ENCODE data around the gene C10orf71. TPM values are rescaled to one million over a fixed set of nuclear protein-coding genes. Genes with fewer than 3 reads are reported as not detected.

C10orf71 gene
- total and polyA plus RNA-seq, 12 donors, result 0.08 to 0.10 TPM; not detected in 10

DNA sequence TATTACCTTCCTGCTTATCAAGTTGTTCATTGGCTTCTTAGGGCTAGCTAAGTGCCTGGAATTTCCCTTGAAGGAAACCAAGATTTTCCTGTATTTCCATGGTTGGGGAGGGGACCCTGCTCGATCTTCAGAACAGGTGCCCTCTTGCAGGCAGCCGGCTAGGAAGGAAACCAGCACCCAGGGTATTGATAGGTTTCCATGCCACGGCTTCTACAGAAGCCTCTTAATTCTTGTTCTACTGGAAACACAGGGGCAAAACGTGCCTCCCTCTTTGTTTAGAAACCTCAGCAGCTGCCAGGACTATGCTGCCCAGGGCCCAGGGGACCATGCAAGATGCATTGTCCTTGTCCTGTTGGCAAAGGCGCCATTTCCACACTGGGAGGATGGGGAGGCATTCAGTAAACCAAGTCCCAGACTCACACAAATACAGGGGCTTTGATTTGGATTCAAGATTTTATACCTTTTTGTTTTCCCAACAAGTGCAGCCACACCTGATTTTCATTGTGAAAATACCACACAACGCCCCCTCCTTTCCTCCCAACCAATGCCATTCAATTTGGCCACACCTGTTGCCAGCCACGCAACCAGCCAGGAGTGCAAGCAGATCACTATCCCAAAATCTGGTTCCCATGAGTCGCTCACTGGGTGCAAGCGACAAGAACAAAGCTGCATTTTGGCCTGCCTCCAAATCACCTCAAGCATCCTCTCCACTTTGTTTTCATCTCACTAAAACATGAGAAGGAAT, 29.6 kb downstream of the C10orf71 start:
- Histone ChIP-seq H3K27me3 (no peaks in the 10 kb centered on the region), H3K9me3 (replicated peaks in 1 of 3) (no peaks in the 10 kb centered on the region), H3K4me1 (replicated peaks in 1 of 2) (no peaks in the 10 kb centered on the region), H3K27ac (no peak overlapping the region), H3K36me3 (replicated peaks in 1 of 2) (no peaks in the 10 kb centered on the region), H3K4me3 (no peak overlapping the region)
- 77 to 86% (median 81%) methylated on average over 8 to 9 of the region's 9 CpGs for WGBS, 4 donors
- intact Hi-C loops (cut with DNase I), result no loop called here
- DNase-seq, result no peak
- TF ChIP-seq POLR2A (IDR thresholded peaks at IDR 0.05), result no peak
- TF ChIP-seq, protein P1, sequence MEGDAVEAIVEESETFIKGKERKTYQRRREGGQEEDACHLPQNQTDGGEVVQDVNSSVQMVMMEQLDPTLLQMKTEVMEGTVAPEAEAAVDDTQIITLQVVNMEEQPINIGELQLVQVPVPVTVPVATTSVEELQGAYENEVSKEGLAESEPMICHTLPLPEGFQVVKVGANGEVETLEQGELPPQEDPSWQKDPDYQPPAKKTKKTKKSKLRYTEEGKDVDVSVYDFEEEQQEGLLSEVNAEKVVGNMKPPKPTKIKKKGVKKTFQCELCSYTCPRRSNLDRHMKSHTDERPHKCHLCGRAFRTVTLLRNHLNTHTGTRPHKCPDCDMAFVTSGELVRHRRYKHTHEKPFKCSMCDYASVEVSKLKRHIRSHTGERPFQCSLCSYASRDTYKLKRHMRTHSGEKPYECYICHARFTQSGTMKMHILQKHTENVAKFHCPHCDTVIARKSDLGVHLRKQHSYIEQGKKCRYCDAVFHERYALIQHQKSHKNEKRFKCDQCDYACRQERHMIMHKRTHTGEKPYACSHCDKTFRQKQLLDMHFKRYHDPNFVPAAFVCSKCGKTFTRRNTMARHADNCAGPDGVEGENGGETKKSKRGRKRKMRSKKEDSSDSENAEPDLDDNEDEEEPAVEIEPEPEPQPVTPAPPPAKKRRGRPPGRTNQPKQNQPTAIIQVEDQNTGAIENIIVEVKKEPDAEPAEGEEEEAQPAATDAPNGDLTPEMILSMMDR (IDR thresholded peaks at IDR 0.05), result no peak

DNA sequence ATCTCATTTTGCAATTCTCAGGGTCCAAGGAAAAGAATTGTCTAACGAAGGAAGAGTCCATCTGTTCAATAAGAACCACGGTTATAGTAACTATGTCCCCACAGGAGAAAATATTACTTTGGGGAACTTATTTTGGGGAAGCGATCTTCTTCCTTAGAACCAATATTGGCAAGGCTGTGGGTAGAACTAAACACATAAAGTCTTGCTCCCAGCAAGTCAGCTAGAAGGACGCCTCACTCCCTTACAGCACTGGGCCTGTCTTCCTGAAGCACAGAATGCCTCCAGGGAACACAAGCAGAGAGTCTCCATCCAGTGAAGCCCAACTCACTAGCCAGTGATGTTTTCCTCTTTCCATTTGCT, 30.2 kb downstream of the C10orf71 start:
- Histone ChIP-seq H3K27ac (no peak overlapping the region), H3K4me3 (no peak overlapping the region), H3K4me1 (replicated peaks in 1 of 2) (no peaks in the 10 kb centered on the region), H3K9me3 (replicated peaks in 1 of 3) (no peaks in the 10 kb centered on the region), H3K36me3 (replicated peaks in 1 of 2) (no peaks in the 10 kb centered on the region), H3K27me3 (no peaks in the 10 kb centered on the region)
- WGBS, 4 donors, result 66 to 83% (median 70%) methylated on average over 4 of the region's 4 CpGs
- intact Hi-C loops (cut with DNase I), result no loop called here
- no peak for DNase-seq
- TF ChIP-seq, protein P1 (IDR thresholded peaks at IDR 0.05), result no peak
- TF ChIP-seq POLR2A (IDR thresholded peaks at IDR 0.05), result no peak

DNA sequence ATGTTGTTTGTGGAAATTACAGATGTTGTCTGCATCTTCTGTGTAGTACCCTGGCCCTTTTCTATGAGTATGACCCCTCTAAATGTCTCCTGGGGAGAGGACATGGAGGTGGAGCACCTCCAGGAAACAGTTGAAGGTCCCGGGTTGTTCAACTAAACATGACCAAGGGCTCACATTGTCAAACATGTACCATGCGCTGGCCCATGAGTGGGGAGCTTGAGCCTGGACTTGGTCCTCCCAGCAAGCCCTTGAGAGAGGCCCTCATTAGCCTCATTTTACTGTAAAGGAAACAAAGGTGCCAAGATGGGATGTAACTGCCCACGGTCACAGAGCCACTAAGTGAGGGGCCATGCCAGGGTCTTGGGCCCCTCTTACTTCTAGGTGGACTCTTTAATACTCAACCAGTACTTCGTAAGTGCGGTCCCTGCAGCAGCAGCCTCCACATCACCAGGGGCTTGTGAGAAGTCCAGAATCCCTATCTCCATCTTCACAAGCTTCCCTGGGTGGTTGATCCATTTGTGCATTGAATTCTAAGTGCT, 31.2 kb downstream of the C10orf71 start:
- Histone ChIP-seq H3K36me3 (replicated peaks in 1 of 2) (no peaks in the 10 kb centered on the region), H3K4me1 (replicated peaks in 1 of 2) (no peaks in the 10 kb centered on the region), H3K4me3 (no peak overlapping the region), H3K27ac (no peak overlapping the region), H3K27me3 (no peaks in the 10 kb centered on the region), H3K9me3 (replicated peaks in 1 of 3) (no peaks in the 10 kb centered on the region)
- no peak for DNase-seq
- TF ChIP-seq POLR2A (IDR thresholded peaks at IDR 0.05), result no peak
- TF ChIP-seq, protein P1 (IDR thresholded peaks at IDR 0.05), result no peak
- intact Hi-C loops (cut with DNase I), result no loop called here
- WGBS, 4 donors, result 85 to 93% (median 87%) methylated on average over 3 to 5 of the region's 5 CpGs

DNA sequence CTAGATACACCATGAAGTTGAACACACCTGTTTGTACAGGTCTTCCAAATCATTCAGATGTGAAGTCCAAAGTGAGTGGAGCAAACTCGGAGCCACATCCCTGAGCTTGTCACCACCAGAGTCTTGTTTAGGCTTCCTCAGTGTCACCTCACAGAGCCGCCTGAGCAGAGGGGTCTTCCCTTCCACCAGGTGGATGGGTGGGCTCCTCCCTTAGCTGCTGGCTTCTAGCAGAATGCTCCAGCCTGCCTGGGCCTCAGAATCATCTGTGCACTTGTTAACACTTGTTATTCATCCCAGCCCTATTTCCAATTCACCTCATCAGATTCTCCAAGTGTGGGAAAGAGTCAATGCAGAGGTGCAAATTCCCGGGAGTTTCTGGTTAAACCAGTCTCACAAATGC, 32.5 kb downstream of the C10orf71 start:
- H3K27me3 ChIP-seq, result no peaks in the 10 kb centered on the region
- WGBS, 4 donors, result 80 to 85% (median 82%) methylated on average over 3 of the region's 3 CpGs
- no peaks in the 10 kb centered on the region for H3K36me3 ChIP-seq (replicated peaks in 1 of 2)
- no peak for DNase-seq
- intact Hi-C loops (cut with DNase I), result no loop called here
- TF ChIP-seq, protein P1 (IDR thresholded peaks at IDR 0.05), result no peak
- no peak for TF ChIP-seq POLR2A (IDR thresholded peaks at IDR 0.05)
- no peak overlapping the region for H3K4me3 ChIP-seq
- H3K27ac ChIP-seq, result no peak overlapping the region
- H3K9me3 ChIP-seq (replicated peaks in 1 of 3), result no peaks in the 10 kb centered on the region
- no peaks in the 10 kb centered on the region for H3K4me1 ChIP-seq (replicated peaks in 1 of 2)
